Coronary artery (tissue), 2 donors: ENCODE measurements around the gene DLG2.

Experiments
- DNase-seq: peaks from one replicate; pipeline ENCODE4 v3.0.0-alpha.2; 2017; ENCODE audit warnings: low spot score
- H3K27ac ChIP-seq, 2 donors: fragments of 200-600 bp; sonication (generic); one replicate each; pipeline ENCODE4 v1.5.1; 2016 to 2019
- H3K4me3 ChIP-seq: fragments of 200-600 bp; sonication (generic); 2 replicates; pipeline ENCODE4 v1.5.1; 2016; ENCODE audit warnings: mild to moderate bottlenecking, moderate library complexity
- CTCF ChIP-seq: fragments of 200-600 bp; sonication (generic); IDR thresholded peaks from one replicate; pipeline ENCODE4 v1.5.1; 2019; ENCODE audit warnings: antibody characterized with exemption

The DLG2 gene

GRCh38 chr11:84236436-84236835 lies 1390.7 kb downstream of the DLG2 start:
- H3K4me3 ChIP-seq, result no peak overlapping the region
- no peak for DNase-seq
- no peak overlapping the region for H3K27ac ChIP-seq
- no peak for TF ChIP-seq CTCF

GRCh38 chr11:84234462-84235202 lies 1392.5 kb downstream of the DLG2 start:
- TF ChIP-seq CTCF, result no peak
- DNase-seq, result no peak
- Histone ChIP-seq H3K27ac (no peak overlapping the region), H3K4me3 (no peak overlapping the region)

- Histone ChIP-seq H3K27ac (no peak overlapping the region), H3K4me3 (no peak overlapping the region)
- no peak for DNase-seq
- TF ChIP-seq CTCF, result no peak
Observed at GRCh38 chr11:84234011-84234410, 1393.1 kb downstream of the DLG2 start.

- no peak overlapping the region for H3K4me3 ChIP-seq
- no peak for TF ChIP-seq CTCF
- no peak for DNase-seq
- no peak overlapping the region for H3K27ac ChIP-seq
Observed at GRCh38 chr11:84232511-84232910, 1394.6 kb downstream of the DLG2 start.

- Histone ChIP-seq H3K4me3 (no peak overlapping the region), H3K27ac (no peak overlapping the region)
- TF ChIP-seq CTCF, result no peak
- DNase-seq, result no peak
Observed at GRCh38 chr11:84230402-84230801, 1396.7 kb downstream of the DLG2 start.

GRCh38 chr11:84227970-84228665 lies 1399.0 kb downstream of the DLG2 start:
- DNase-seq, result no peak
- TF ChIP-seq CTCF, result no peak
- no peak overlapping the region for H3K27ac ChIP-seq
- no peak overlapping the region for H3K4me3 ChIP-seq

GRCh38 chr11:84224042-84224441 lies 1403.1 kb downstream of the DLG2 start:
- no peak for TF ChIP-seq CTCF
- no peak overlapping the region for H3K27ac ChIP-seq
- DNase-seq, result no peak
- no peak overlapping the region for H3K4me3 ChIP-seq
